Activated naive CD4-positive, alpha-beta T cell treated with Interleukin-2 at 50 U/mL for 16 hours (primary cell): ENCODE measurements around the gene KRTAP24-1.

Experiments
- DNase-seq: peaks from one replicate; pipeline ENCODE4 v3.0.0-alpha.2; 2020

KRTAP24-1 gene

GRCh38 chr21:30234050-30234449, 48.7 kb downstream of the KRTAP24-1 start:
- DNase-seq: no peak

GRCh38 chr21:30233228-30234020, 49.3 kb downstream of the KRTAP24-1 start:
- no peak for DNase-seq

GRCh38 chr21:30232011-30232410, 50.7 kb downstream of the KRTAP24-1 start:
- no peak for DNase-seq
